ENCODE measurements around the gene CDC42. TPM values are rescaled to one million over a fixed set of nuclear protein-coding genes. Genes with fewer than 3 reads are reported as not detected.
A peak's percentile ranks its signal among the peaks of the same experiment; 100 is the strongest.
"Not testable (repeated sequence)": the region's sequence is repeated elsewhere in the genome, so short reads cannot be mapped to it uniquely, and the experiment has no call there.

Gene CDC42
- total RNA-seq, 6 experiments from 2014 or later, result 74.4 to 128 (median 95.9) TPM

- 68% methylated on average over 7 of the region's 8 CpGs for WGBS (ENCODE audit: insufficient coverage, low coverage, low lambda C conversion rate, missing lambda C conversion rate)
- TF ChIP-seq, protein P1, sequence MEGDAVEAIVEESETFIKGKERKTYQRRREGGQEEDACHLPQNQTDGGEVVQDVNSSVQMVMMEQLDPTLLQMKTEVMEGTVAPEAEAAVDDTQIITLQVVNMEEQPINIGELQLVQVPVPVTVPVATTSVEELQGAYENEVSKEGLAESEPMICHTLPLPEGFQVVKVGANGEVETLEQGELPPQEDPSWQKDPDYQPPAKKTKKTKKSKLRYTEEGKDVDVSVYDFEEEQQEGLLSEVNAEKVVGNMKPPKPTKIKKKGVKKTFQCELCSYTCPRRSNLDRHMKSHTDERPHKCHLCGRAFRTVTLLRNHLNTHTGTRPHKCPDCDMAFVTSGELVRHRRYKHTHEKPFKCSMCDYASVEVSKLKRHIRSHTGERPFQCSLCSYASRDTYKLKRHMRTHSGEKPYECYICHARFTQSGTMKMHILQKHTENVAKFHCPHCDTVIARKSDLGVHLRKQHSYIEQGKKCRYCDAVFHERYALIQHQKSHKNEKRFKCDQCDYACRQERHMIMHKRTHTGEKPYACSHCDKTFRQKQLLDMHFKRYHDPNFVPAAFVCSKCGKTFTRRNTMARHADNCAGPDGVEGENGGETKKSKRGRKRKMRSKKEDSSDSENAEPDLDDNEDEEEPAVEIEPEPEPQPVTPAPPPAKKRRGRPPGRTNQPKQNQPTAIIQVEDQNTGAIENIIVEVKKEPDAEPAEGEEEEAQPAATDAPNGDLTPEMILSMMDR (IDR thresholded peaks at IDR 0.05), result no peak
- TF ChIP-seq POLR2A (IDR thresholded peaks at IDR 0.05), result no peak
- H3K27ac ChIP-seq, result no peak overlapping the region
- intact Hi-C loops (cut with DNase I), result no loop called here
- DNase-seq, result no peak
- no peaks in the 10 kb centered on the region for H3K9me3 ChIP-seq
- H3K4me1 ChIP-seq, result peaks cover 0 to under 1% (median 0%) of the 10 kb centered on the region in 4 donors
- H3K27me3 ChIP-seq, result no peaks in the 10 kb centered on the region
- H3K36me3 ChIP-seq, result peaks cover 0 to 6% (median 2%) of the 10 kb centered on the region in 4 donors
- H3K4me3 ChIP-seq, result no peak overlapping the region
- ATAC-seq, result peak in 3 of 4 donors; percentile 23 to 38 (median 34)
These were observed 21.1 kb upstream of the CDC42 start for GRCh38 chr1:22031214-22031962.

- intact Hi-C loops (cut with DNase I); H3K27me3 ChIP-seq; H3K27ac ChIP-seq; H3K36me3 ChIP-seq; H3K4me3 ChIP-seq; H3K9me3 ChIP-seq; H3K4me1 ChIP-seq; ATAC-seq; DNase-seq: not testable (repeated sequence)
- 80% methylated on average over 5 of the region's 5 CpGs for WGBS (ENCODE audit: insufficient coverage, low coverage, low lambda C conversion rate, missing lambda C conversion rate)
These were observed 17.7 kb upstream of the CDC42 start for GRCh38 chr1:22034834-22035233.

DNA sequence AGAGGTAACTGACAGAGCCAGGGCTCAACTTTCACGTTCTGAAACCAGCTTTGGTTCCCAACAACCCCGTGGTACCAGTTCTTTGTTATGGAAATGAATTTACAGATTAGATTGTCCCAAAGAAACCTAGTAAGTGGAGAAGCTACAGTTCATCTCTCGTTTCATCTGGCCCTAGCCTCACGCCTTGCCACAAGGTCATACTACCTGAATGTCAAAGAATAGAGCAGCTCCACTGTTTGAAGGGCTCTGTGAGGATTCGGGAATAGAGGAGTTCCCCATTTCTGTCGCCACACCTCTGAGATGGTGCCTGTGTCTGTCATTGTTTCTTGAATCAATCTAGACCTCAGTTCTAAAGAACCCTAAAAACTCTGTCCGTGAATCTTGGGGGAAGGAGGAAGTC, 15.0 kb upstream of the CDC42 start:
- TF ChIP-seq, protein P1 (IDR thresholded peaks at IDR 0.05), result no peak
- TF ChIP-seq POLR2A (IDR thresholded peaks at IDR 0.05), result no peak
- WGBS (ENCODE audit: insufficient coverage, low coverage, low lambda C conversion rate, missing lambda C conversion rate), result 69% methylated on average over 7 of the region's 7 CpGs
- Histone ChIP-seq H3K4me1 (no peaks in the 10 kb centered on the region), H3K27me3 (no peaks in the 10 kb centered on the region), H3K36me3 (no peaks in the 10 kb centered on the region), H3K9me3 (no peaks in the 10 kb centered on the region), H3K4me3 (no peak overlapping the region), H3K27ac (no peak overlapping the region)
- DNase-seq (no peak), ATAC-seq (no peak)
- intact Hi-C loops (cut with DNase I), result no loop called here

DNA sequence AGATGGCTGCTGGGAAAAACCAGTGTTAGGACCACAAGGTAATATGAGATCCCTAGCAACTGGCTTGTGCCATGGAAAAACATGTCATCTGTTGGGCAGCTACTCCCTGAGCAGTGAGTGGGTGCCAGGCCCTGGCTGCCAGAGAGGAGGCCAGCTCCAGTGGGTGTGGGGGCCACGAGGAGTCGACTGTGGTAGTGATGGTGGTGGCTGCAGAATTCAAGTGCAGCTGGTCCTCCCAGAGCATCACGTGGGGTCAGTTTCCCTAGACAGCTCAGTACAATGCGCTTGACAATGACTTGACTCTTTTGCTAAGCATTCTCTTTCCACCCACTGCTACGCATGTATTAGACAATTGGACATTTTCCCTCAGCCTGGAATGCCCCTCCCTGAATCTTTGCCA, 14.5 kb upstream of the CDC42 start:
- Histone ChIP-seq H3K4me1 (no peaks in the 10 kb centered on the region), H3K4me3 (no peak overlapping the region), H3K27me3 (no peaks in the 10 kb centered on the region), H3K36me3 (no peaks in the 10 kb centered on the region), H3K9me3 (no peaks in the 10 kb centered on the region), H3K27ac (no peak overlapping the region)
- ATAC-seq, result no peak
- 70% methylated on average over 2 of the region's 5 CpGs for WGBS (ENCODE audit: insufficient coverage, low coverage, low lambda C conversion rate, missing lambda C conversion rate)
- intact Hi-C loops (cut with DNase I), result no loop called here
- TF ChIP-seq POLR2A (IDR thresholded peaks at IDR 0.05), result no peak
- TF ChIP-seq, protein P1 (IDR thresholded peaks at IDR 0.05), result no peak
- DNase-seq, result no peak

- 44% methylated on average over 6 of the region's 6 CpGs for WGBS (ENCODE audit: insufficient coverage, low coverage, low lambda C conversion rate, missing lambda C conversion rate)
- intact Hi-C loops (cut with DNase I), result no loop called here
- ATAC-seq, result peak; percentile 69 to 83 (median 81)
- H3K4me1 ChIP-seq, result no peaks in the 10 kb centered on the region
- TF ChIP-seq, protein P1 (IDR thresholded peaks at IDR 0.05), result no peak
- TF ChIP-seq POLR2A (IDR thresholded peaks at IDR 0.05), result no peak
- H3K27ac ChIP-seq, result no peak overlapping the region
- no peaks in the 10 kb centered on the region for H3K27me3 ChIP-seq
- no peaks in the 10 kb centered on the region for H3K9me3 ChIP-seq
- no peak overlapping the region for H3K4me3 ChIP-seq
- H3K36me3 ChIP-seq, result no peaks in the 10 kb centered on the region
- peak in 2 of 3 donors; percentile 34 to 54 for DNase-seq
These were observed 12.8 kb upstream of the CDC42 start for GRCh38 chr1:22039594-22040285.
